Activated CD8-positive, alpha-beta memory T cell treated with anti-CD3 and anti-CD28 coated beads for 24 hours (primary cell): Measurements from ENCODE around the gene SNX20.
A peak's percentile ranks its signal among the peaks of the same experiment; 100 is the strongest.

Experiments used
- DNase-seq: peaks from one replicate; pipeline ENCODE4 v3.0.0-alpha.2; 2020

The SNX20 gene

DNA sequence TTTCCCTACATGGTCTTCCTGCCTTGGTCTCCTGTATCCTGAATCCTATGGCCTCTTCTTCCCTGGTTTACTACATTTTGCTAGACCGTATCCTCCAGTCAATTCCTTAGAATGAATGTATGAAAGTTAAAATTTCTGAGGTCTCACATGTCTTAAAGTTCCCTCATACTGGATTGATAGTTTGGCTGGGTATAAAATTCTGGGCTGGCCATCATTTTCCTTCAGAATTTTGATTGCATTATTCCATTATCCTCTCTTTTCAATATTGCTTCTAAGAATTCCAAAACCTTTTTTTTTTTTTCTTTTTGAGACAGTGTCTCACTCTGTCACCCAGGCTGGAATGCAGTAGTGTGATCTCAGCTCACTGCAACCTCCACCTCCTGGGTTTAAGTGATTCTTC is 23.1 kb upstream of the SNX20 start:
- no peak for DNase-seq

DNA sequence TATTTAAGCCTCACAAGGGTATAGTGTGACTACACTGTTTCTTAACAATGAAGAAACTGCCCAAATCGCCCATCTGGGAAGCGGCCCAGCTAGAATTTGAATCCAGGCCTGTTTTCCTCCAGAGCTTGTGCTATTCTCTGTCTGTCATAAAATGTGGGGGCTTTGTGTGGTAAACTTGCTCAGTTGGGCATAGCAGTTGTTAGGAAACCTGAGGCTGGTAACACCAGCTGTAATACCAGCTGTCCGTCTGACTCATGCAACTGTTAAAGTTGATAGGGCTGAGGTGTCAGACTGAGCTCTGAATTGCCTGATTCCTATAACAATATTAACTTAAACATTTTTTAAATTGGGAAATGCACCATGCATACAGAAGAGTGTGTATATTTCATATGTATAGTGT is 21.6 kb upstream of the SNX20 start:
- peak; percentile 54 for DNase-seq

DNA sequence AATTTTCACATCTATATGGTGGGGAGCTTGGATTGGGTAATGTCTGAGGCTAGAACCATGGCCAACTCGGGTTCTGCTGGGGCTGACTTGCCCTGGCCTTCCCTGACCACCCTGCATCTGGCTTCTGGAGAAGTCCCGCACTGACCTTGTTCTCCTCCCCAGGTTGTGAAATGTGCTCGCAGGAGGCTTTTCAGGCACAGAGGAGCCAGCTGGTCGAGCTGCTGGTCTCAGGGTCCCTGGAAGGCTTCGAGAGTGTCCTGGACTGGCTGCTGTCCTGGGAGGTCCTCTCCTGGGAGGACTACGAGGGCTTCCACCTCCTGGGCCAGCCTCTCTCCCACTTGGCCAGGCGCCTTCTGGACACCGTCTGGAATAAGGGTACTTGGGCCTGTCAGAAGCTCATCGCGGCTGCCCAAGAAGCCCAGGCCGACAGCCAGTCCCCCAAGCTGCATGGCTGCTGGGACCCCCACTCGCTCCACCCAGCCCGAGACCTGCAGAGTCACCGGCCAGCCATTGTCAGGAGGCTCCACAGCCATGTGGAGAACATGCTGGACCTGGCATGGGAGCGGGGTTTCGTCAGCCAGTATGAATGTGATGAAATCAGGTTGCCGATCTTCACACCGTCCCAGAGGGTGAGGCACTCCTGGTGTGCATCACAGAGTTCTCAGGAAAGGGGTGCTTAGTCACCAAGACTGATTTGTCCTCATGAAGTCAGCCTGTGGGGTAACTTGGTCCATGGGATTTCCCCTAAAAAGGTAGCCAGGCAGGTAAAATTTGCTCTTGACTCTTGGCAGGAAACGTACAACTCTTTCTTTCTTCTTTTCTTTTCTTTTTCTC is 18.4 kb upstream of the SNX20 start:
- peak; percentile 75 for DNase-seq

DNA sequence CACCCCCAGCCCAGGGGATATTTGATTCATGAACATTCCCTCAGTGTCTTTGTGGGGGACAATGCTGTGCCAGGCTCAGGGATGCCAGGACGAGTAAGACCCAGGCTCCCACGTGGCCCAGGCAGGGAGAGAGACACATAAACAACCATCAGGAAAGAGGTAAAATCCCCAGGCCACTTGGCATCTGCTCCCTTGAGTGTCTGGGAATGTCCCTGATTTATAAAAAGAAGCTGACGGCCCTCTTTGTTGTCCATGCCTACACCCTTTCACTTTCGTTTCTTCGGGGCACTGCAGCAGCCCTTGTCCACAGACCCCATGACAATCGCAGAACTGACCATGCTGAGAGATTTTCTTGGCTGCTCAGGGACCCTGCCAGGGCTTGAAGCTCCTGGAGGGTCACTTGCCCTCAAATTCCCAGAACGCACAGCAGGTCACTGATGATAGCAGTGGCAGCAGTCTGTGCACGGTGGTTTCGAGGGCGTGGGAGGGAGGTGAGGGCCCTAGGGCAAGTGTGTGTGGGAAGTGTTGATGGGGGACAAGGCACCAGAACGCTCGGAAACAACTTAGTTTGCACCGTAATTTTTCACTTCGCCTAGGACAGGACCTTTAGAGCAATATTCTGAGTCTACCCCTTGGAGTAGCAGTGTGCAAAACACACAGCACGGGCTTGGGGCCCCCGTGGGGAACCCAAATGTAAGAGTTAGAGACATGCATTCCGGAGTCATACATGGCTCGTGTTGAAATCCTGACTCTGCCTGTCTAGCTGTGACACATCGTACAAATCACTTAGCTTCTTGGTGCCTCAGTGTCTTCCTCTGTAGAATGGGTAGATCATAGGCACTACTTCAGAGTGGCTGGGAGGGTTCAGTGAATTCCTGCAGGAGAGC is 17.0 kb upstream of the SNX20 start:
- peak; percentile 85 for DNase-seq

DNA sequence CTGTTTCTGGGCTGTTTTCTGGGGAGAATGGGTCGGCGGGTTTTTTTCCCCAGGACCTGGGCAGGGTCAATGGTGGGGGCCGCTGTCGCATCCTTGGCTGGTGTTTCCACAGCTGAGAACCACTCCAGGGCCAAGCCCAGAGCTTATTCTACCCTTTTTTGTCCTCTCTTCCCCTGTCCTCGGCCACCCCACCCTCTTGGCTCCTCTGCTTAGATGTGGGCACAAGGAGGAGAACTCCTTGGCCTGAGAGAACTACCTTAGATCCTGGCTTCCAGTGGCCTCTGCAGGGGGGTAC is 16.3 kb upstream of the SNX20 start:
- DNase-seq = no peak

DNA sequence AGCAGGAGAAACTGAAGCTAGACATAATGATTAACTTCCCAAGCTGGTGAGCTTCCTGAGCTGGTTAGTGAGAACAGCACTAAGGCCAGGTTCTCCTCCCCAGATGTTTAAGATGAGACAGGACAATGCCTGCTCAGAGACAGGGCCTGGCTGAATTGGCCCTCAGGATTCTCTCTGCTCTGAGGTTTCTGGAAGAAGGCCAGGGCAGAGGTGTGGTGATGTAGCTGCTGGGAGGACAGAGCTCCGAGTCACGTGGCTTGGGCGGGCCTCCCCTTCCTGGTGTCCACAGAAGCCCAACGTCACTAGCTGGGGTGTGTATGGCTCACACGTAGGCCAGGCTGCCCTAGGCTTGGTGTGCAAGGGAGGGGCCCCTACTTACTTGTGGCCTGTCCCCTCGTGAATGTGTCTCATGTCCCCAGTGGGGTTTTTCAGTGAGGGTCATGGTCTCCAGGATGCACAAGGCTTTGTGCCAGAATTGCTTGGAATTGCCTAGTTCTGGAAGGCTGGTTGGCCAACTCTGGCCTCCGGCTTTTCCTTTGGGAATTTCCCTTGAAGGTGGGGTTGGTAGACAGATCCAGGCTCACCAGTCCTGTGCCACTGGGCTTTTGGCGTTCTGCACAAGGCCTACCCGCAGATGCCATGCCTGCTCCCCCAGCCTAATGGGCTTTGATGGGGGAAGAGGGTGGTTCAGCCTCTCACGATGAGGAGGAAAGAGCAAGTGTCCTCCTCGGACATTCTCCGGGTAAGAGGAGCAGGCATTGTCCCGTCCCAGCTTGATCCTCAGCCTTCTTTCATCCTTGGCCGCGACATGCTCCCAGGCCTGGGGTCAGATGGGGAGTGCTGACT is 15.7 kb upstream of the SNX20 start:
- no peak for DNase-seq

DNA sequence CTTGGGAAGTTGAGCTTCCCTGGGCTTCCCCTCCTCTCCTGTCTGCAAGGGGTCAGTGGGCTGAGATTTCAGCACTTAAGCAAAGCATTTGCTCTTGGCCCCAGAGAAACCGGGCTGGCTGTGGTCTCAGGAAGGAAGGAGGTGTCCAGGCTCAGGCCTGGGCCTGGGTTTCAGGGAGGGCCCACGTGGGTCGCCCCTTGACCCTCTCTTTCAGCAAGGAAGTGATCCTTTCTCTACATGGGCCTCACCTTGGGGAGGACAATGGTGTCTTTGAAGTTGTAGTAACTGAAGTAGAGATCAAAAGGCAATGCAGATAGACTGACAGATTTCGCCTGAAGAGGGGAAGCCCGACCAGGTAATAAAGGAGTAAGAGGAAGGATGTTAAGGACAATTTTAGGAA is 15.0 kb upstream of the SNX20 start:
- DNase-seq = no peak

DNA sequence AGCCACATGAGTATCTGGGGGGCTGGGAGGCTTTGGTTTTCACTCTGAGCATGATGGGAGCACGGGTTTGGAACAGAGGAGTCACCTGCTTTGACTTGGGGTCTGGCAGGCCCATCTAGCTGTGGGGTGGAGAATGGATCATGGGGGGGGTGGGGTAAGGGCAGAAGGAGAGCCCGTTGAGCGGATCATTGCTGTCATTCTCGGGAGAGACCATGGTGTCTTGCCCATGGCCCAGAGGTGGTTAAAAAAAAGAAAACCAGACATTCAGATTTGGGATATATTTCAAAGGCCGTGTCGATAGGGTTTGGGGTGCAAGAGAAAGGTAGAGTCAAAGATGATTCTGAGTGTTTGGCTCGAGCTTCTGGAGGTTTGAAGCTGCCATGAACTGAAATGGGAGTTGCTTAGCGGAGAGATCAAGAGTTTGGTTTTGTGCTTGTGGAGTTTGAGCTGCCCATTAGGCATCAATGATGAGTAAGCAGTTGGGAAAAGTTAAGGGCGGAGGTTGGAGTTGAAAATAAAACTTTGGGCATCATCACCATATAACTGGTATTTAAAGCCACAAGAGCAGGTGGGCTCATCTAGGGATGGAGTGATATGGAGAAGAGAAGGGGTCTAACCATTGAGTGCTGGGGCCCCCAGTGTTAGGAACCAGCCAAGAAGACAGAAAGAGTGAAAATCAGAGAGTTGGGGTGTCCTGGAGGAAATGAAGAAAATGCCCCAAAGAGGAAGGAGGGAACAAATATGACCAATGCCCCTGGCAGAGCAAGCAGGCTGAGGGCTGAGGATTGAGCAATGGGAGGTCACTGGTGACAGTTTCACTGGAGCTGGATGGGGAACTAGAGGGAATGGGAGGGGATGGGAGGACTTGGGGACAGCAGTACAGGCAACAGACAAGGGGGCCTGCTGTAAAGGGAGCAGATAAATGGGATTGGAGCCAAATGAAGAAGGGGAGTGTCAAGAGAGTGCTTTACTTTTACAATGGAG is 14.2 kb upstream of the SNX20 start:
- no peak for DNase-seq

DNA sequence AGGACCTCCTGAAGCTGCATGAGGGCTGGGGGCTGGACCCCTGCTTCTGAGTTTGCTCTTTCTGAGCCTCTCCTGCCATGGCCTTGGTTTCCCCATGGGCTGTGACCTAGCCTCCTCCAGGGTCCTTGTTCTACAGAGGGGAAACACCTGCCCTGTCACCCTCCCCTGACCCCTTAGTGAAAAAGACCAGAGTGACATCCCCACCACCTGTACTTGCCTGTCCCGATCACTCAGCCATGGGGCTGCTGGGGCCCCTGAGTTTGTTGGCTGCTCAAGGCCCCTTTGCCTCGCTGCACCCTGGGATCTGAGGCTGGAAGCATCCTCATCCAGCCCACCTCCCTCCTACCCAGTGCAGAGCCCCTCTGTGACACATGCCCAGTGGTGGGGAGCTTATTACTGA is 13.1 kb upstream of the SNX20 start:
- no peak for DNase-seq

DNA sequence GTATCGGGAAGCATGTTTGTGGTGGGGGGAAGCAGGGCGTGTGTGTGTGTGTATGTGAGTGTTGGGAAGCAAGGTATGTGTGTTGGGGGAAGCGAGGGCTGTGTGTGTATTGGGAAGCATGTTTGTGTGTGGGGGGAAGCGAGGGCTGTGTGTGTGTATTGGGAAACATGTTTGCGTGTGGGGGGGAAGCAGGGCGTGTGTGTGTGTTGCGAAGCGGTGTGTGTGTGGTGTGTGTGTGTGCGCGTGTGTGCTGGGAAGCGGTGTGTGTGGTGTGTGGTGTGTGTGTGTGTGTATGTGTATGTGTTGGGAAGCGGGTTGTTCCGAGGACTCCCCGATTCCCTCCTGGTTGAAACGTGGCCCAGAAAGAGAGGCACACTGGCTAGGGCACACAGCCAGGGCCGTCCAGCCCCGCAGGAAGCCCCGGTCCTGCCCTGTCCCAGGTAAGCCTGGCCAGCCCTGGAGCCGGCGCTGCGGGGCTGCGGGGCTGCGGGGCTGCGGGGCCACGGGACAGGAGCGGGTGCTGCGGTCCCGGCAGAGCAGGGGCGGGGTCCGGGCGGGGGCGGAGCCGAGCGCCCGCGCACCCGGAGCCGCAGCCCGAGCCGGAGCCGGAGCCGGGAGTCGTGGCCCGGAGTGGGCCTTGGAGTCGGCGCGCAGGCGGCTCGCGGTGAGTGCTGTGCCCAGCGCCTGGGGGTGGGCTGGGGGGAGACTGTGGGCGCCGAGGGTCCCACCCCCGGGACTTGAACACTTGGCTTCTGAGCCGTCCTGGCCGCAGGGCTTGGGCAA is 12.1 kb upstream of the SNX20 start, which contains the start of gene NOD2:
Gene NOD2 (plus strand): TSS at position 608 of the 783 bp plus-strand sequence. CDS start 5,890 bp downstream, outside the sequence.
- no peak for DNase-seq

DNA sequence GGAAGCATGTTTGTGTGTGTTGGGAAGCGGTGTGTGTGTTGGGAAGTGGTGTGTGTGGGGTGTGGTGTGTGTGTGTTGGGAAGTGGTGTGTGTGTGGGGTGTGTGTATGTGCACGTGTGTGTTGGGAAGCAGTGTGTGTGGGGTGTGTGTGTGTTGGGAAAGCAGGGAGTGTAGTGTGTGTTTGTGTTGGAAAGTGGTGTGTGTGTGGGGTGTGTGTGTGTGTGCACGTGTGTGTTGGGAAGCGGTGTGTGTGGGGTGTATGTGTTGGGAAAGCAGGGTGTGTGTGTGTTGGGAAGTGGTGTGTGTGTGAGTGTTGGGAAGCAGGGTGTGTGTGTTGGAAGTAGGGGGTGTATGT is 11.5 kb upstream of the SNX20 start:
- no peak for DNase-seq

DNA sequence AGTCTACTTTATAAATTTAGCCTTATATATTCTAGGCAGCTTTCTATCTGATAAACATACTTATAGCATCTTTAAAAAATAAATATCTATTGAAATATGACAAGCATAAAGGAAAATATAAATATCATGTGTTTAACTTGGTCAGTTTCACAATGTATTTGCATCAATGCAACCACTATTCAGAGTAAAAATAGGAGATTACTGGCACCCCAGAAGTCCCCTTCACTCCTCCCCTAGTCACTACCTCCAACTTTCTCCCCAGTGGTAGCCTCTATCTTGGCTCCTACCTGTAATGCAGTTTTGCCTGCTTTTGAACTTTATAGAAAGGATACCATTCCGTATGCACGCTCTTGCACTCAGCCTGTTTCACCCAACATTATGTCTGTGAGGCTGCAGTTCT is 9.1 kb upstream of the SNX20 start:
- DNase-seq = no peak

DNA sequence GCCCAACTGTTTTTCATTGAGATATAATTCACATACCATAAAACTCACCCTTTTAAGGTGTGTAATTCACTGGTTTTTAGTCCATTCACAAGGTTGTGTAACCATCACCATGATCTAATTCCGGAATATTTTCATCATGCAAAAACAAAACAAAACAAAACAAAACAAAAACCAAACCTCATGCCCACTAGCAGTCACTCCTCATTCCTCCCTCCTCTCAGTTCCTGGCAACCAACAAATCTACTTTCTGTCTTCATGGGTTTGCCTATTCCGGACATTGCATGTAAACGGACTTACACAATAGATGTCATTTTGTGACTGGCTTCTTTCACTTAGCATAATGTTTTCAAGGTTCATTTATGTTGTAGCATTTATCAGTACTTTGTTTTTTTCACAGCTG is 7.8 kb upstream of the SNX20 start:
- DNase-seq = no peak

DNA sequence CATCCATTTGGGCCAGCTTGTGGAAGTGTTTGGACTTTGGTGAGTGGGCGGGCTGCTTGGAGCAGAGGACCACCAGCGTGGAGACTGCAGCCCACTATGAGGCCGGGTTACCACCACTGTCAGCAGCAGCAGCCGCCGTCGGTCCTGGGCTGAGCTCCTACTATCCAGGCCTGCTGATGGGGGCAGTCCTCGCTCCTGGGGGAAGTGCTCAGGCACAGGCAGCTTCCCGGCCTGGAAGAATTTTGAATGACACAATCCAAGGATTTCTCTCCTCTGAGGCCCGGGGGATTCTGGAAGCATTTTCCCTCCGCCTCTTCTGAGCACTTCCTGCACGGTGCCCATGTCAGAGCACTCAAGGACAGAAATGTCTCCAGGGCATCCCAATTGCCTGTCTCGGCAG is 7.0 kb upstream of the SNX20 start:
- no peak for DNase-seq

DNA sequence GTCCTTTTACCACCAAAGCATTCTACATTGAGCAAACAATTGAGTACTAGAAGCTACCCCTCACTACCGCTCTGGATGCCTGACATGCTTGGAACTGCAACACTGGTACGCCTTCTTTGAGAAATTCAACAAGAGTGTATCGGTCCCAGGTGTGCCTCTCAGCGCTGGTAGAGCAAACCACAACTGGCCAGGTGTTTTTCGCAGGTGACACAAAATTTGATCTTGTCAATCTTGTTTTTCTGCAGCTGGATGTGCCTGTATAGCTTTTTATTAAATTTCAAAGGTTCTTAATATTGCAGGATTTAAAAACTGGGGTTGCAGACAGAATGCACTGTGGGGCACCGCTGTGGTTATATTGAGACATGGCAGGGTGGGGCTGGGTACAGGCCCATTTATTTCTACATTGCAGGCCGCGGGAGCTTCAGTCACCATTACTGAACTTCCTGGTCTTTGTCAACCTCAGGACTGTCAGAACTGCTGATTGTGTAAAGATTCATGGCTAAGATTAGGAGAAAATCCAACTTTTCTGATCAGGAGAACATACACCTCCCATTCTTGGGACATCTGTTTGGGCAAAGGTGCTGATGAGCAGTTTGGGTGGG is 4.5 kb upstream of the SNX20 start:
- no peak for DNase-seq

DNA sequence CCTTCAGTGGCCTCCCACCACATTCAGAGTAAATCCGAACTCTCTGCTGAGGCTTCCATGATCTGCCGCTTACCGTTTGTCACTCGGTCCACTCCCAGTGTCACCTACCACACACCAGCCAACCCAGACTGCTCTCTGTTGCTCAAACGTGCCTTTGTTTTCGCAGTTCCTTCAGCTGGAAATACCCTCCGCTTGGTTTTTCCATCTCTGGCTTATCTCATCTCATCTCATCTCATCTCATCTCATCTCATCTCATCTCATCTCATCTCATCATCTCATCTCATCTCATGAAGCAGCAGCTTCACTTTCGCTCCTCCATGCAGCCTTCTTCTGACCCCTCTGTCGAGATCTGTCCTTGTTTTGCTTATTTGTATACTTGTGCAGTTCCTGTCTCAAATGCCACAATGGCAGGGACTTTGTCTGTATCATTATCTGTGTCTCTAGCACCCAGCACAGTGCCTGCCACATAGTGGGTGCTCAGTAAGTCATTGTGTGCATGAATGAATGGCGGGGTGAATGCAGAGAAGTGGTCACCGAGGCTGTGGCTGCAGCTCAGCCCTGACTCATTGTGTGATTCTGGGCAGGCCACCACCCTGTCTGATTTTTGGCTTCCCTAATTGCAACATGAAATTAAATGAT is 3.8 kb upstream of the SNX20 start:
- DNase-seq = no peak

DNA sequence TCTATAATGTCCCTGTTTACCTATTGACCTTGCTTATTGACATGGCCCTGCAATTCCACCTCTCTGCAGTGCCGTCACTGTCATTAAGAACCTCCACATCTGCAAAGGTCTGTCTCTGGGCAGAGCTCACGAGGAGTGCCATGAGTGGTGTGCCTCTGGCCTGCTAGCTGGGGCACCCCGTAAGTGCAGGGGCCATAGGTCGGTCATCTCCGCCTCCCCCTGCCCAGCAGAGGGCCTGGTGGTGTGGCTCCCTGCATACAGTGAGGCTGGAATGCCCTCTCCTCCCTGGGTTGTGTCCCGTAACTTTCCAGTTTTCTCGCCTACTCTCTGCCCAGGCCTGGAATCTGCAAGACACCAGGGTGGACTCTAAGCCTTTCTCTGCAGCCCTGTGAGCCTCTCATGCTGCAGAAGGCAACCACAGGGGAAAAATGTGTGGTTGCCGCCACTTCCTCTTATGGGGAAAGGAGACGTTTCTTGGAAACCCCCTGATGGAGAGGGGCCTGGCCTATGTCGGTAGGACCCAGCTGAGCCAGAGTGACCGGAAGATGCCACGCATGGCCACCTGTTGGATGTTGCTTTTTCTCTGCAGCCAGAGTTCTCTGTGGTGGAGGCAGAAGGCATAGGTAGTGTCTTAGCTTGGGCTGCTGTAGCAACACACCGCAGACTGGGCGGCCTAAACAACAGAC is 2.7 kb upstream of the SNX20 start:
- peak; percentile 79 for DNase-seq

DNA sequence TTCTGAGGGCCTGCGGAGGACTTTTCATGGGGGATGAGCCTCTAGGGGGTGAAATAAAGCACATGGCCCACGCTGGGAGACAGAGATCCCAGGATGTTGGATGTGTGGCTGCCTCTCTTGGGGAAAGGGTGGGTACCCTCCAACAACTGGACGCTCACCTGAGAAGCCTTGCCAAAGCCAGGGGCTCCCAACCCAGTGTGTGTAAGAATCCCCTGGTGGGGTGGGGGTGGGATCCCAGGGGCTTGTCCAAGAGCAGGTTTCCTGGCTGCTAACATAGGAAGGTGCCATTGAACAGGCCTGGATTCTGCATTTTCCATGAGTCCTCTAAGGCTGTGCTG is 587 bp downstream of the SNX20 start:
- no peak for DNase-seq

DNA sequence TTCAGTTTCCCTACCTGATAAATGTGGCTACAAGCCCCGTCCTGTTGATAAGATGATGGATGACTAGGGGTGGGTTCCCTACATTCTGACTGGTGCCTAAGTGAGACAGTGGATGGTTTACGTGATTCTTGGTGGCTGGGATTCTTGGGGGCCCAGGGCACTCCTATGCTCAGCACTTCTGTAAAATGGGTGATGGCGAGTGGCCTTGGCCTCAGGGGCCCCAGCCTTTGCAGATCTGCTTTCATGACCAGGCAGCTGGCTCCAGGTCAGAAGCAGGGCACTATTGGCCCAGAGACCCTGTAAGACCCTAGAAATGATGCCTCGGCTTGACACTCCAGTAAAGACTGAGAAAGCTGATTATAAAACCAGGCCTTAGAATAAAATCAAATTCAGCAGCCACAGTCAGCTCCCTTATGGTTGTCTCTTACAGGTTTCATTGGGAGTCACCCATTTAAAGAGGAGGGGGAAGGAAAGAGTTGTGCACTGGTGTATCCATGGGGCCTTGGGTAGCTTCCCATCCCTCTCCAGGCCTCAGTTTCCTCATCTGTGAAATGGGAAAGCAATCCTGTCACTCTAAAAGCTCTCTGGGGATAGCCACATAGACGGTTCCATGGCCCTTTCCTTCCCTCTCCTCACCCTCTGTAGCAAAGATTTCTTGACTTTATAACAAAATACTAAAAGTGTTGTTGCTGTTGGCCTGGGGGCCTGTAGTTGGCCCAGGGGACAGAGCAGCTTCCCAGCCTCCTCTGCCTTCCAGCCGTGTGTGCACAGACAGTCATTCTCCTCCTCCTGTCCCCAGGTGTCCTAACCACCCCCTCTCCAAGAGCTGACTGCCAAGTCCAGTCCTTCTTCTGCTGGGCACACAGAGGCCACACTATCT is 1.2 kb downstream of the SNX20 start:
- DNase-seq = no peak
